MCF 10A (cell line): ENCODE data around the gene NCOR1. TPM values are rescaled to one million over a fixed set of nuclear protein-coding genes. Genes with fewer than 3 reads are reported as not detected.

Experiments used
- BruUV-seq: library from RNA; stranded (reverse); fragments of 400-500 nt; replicated peaks from 2 replicates; lab custom pipeline; 2021; lab: Mats Ljungman, UMichigan
- CTCF ChIA-PET: fragments of 300-600 bp; sonication (Branson Sonifier 250); formaldehyde crosslinking; extraction: SDS; loops from one replicate; lab custom pipeline; 2021; ENCODE audit warnings: antibody characterized with exemption, inconsistent platforms; lab: Yijun Ruan, JAX
- POLR2A ChIA-PET: fragments of 300-600, 350-650 bp; sonication (Branson Sonifier 250); formaldehyde crosslinking; extraction: SDS; loops from one replicate; lab custom pipeline; 2020; ENCODE audit warnings: antibody characterized with exemption, inconsistent platforms; lab: Yijun Ruan, JAX
- DNase-seq: peaks from one replicate; pipeline ENCODE4 v3.0.0-alpha.2; 2018; ENCODE audit not compliant: unreplicated experiment
- H3K27ac Mint-ChIP-seq: one replicate; pipeline ENCODE4 v1.8.0; 2022; ENCODE audit warnings: mild to moderate bottlenecking, low read depth, mixed read lengths; ENCODE audit not compliant: unreplicated experiment
- H3K27me3 Mint-ChIP-seq: one replicate; pipeline ENCODE4 v1.8.0; 2022; ENCODE audit warnings: mixed read lengths; ENCODE audit not compliant: insufficient read depth, unreplicated experiment
- H3K36me3 Mint-ChIP-seq: one replicate; pipeline ENCODE4 v1.8.0; 2022; ENCODE audit warnings: mild to moderate bottlenecking, moderate library complexity, mixed read lengths; ENCODE audit not compliant: insufficient read depth, unreplicated experiment
- H3K4me1 Mint-ChIP-seq: one replicate; pipeline ENCODE4 v1.8.0; 2022; ENCODE audit warnings: mixed read lengths; ENCODE audit not compliant: insufficient read depth, unreplicated experiment
- H3K4me3 Mint-ChIP-seq: one replicate; pipeline ENCODE4 v1.8.0; 2022; ENCODE audit warnings: mild to moderate bottlenecking, moderate library complexity, mixed read lengths; ENCODE audit not compliant: unreplicated experiment
- H3K9me3 Mint-ChIP-seq: one replicate; pipeline ENCODE4 v1.8.0; 2022; ENCODE audit warnings: mixed read lengths; ENCODE audit not compliant: unreplicated experiment
- CTCF ChIP-seq: fragments of 200-600 bp; IDR thresholded peaks from one replicate; pipeline ENCODE4 v1.8.0; 2022; ENCODE audit warnings: antibody characterized with exemption, mild to moderate bottlenecking; ENCODE audit not compliant: unreplicated experiment
- intact Hi-C: fragments of 100-400 bp; cut with micrococcal nuclease; formaldehyde crosslinking; loops from 2 replicates; pipeline ENCODE4 v1.14.1; 2022
- total RNA-seq: library from RNA; stranded (reverse); gene quantifications from 2 replicates; pipeline ENCODE4 v1.2.3, GENCODE V29; 2022

NCOR1 gene
- total RNA-seq, 1 experiment from 2014 or later, result 138 TPM

GRCh38 chr17:16085066-16085699 is 130.2 kb downstream of the NCOR1 start:
- CTCF ChIA-PET, result no interaction called here
- BruUV-seq, result no TSS peak
- POLR2A ChIA-PET, result interaction anchor here (0.7 kb wide), 1 partner anchor 37 kb away, joined by 3 read pairs; no protein-coding TSS in a partner anchor
- Mint-ChIP-seq H3K36me3 (peaks cover 57% of the 10 kb centered on the region), H3K4me3 (no peak overlapping the region), H3K27ac (peak overlapping the region; percentile 62), H3K9me3 (no peaks in the 10 kb centered on the region), H3K4me1 (peaks cover 19% of the 10 kb centered on the region), H3K27me3 (no peaks in the 10 kb centered on the region)
- peak; percentile 52 for DNase-seq
- no peak for TF ChIP-seq CTCF
- intact Hi-C loops, result no loop called here

GRCh38 chr17:16083223-16083622 is 132.1 kb downstream of the NCOR1 start:
- Mint-ChIP-seq H3K4me1 (peaks cover 19% of the 10 kb centered on the region), H3K27ac (no peak overlapping the region), H3K27me3 (no peaks in the 10 kb centered on the region), H3K9me3 (no peaks in the 10 kb centered on the region), H3K36me3 (peaks cover 77% of the 10 kb centered on the region), H3K4me3 (no peak overlapping the region)
- ChIA-PET POLR2A (no interaction called here), CTCF (interaction anchor here (0.6 kb wide), 1 partner anchor 1192 kb away, joined by 3 read pairs; no protein-coding TSS in a partner anchor)
- no TSS peak for BruUV-seq
- no peak for DNase-seq
- no peak for TF ChIP-seq CTCF
- intact Hi-C loops, result no loop called here

GRCh38 chr17:16081507-16082087 is 133.7 kb downstream of the NCOR1 start:
- H3K4me3 Mint-ChIP-seq, result no peak overlapping the region
- DNase-seq, result no peak
- no peaks in the 10 kb centered on the region for H3K9me3 Mint-ChIP-seq
- ChIA-PET CTCF (interaction anchor here (0.6 to 1.3 kb wide), 3 partner anchors 9 to 100 kb away, joined by 3 to 5 read pairs (median 4); no protein-coding TSS in a partner anchor), POLR2A (interaction anchor here (0.7 to 1.0 kb wide), 3 partner anchors 17 to 25 kb away, joined by 3 to 4 read pairs (median 3); no protein-coding TSS in a partner anchor)
- H3K4me1 Mint-ChIP-seq, result peaks cover 15% of the 10 kb centered on the region
- H3K27ac Mint-ChIP-seq, result no peak overlapping the region
- BruUV-seq, result no TSS peak
- intact Hi-C loops, result no loop called here
- peaks cover 88% of the 10 kb centered on the region for H3K36me3 Mint-ChIP-seq
- no peak for TF ChIP-seq CTCF
- no peaks in the 10 kb centered on the region for H3K27me3 Mint-ChIP-seq

GRCh38 chr17:16080366-16080765 is 135.0 kb downstream of the NCOR1 start:
- Mint-ChIP-seq H3K36me3 (peaks cover 85% of the 10 kb centered on the region), H3K9me3 (no peaks in the 10 kb centered on the region), H3K4me3 (no peak overlapping the region), H3K27ac (no peak overlapping the region), H3K4me1 (peaks cover 10% of the 10 kb centered on the region), H3K27me3 (no peaks in the 10 kb centered on the region)
- ChIA-PET POLR2A (no interaction called here), CTCF (no interaction called here)
- intact Hi-C loops, result no loop called here
- DNase-seq, result no peak
- no TSS peak for BruUV-seq
- TF ChIP-seq CTCF, result no peak
